HEK293 (cell line): Measurements from ENCODE around the gene L3MBTL3.

Source experiments
- CTCF ChIA-PET: fragments of 350-600 bp; formaldehyde crosslinking; extraction: SDS; loops from one replicate; lab custom pipeline; 2021; ENCODE audit warnings: antibody characterized with exemption; lab: Yijun Ruan, JAX
- POLR2A ChIA-PET: fragments of 300-600 bp; formaldehyde crosslinking; extraction: SDS; loops from one replicate; lab custom pipeline; 2020; ENCODE audit warnings: antibody characterized with exemption, inconsistent platforms; lab: Yijun Ruan, JAX
- H3K27ac ChIP-seq: fragments of 200-500 bp; sonication (Bioruptor generic); 2 replicates; pipeline ENCODE4 v1.5.1; 2014; ENCODE audit warnings: low read depth, low read length, control low read depth, inconsistent platforms; ENCODE audit errors: extremely low read depth
- H3K36me3 ChIP-seq, 2 experiments: fragments of 200-500 bp in 1 of 2; sonication (Bioruptor generic) in 1 of 2; 1 replicate in 1 of 2; 2 replicates in 1 of 2; pipeline ENCODE4 v1.5.1; 2014 to 2017; ENCODE audit warnings: inconsistent platforms in 2 of 2, low read length in 2 of 2; ENCODE audit not compliant: control insufficient read depth in 2 of 2, insufficient read depth in 1 of 2
- H3K4me1 ChIP-seq: fragments of 200-500 bp; sonication (Bioruptor generic); 2 replicates; pipeline ENCODE4 v1.5.1; 2014; ENCODE audit warnings: mild to moderate bottlenecking, low read length, inconsistent platforms; ENCODE audit not compliant: control insufficient read depth, insufficient read depth
- H3K4me3 ChIP-seq: 2 replicates; pipeline ENCODE4 v1.5.1; 2011; ENCODE audit warnings: low read depth, mild to moderate bottlenecking, control low read depth, low read length, moderate library complexity
- H3K9me3 ChIP-seq: fragments of 200-500 bp; sonication (Bioruptor generic); 2 replicates; pipeline ENCODE4 v1.5.1; 2014; ENCODE audit warnings: low read depth, low read length, inconsistent platforms; ENCODE audit not compliant: control insufficient read depth, insufficient read depth
- GFI1B ChIP-seq: fragments of 450-650 bp; formaldehyde crosslinking; IDR thresholded peaks from 2 replicates; pipeline ENCODE4 v1.5.1; 2016; ENCODE audit warnings: missing biosample characterization, missing genetic modification characterization
- KLF17 ChIP-seq: fragments of 450-650 bp; formaldehyde crosslinking; IDR thresholded peaks from 2 replicates; pipeline ENCODE4 v1.5.1; 2016; ENCODE audit warnings: missing biosample characterization, missing genetic modification characterization
- KLF8 ChIP-seq: fragments of 450-650 bp; formaldehyde crosslinking; IDR thresholded peaks from 2 replicates; pipeline ENCODE4 v1.5.1; 2016; ENCODE audit warnings: missing biosample characterization, missing genetic modification characterization
- PRDM1 ChIP-seq: fragments of 450-650 bp; formaldehyde crosslinking; IDR thresholded peaks from 2 replicates; pipeline ENCODE4; 2016; ENCODE audit warnings: missing biosample characterization, missing genetic modification characterization
- REST ChIP-seq: fragments of 450-650 bp; formaldehyde crosslinking; IDR thresholded peaks from 2 replicates; pipeline ENCODE4 v1.5.1; 2016; ENCODE audit warnings: missing biosample characterization, missing genetic modification characterization
- SCRT1 ChIP-seq: fragments of 450-650 bp; formaldehyde crosslinking; IDR thresholded peaks from 2 replicates; pipeline ENCODE4 v1.5.1; 2016; ENCODE audit warnings: missing biosample characterization, missing genetic modification characterization, borderline replicate concordance
- TRIM28 ChIP-seq: IDR thresholded peaks from 2 replicates; pipeline ENCODE4 v1.6.1; 2011; ENCODE audit warnings: low read length, control low read depth, borderline replicate concordance
- ZBTB48 ChIP-seq: fragments of 450-650 bp; formaldehyde crosslinking; IDR thresholded peaks from 2 replicates; pipeline ENCODE4 v1.5.1; 2016; ENCODE audit warnings: missing biosample characterization, missing genetic modification characterization
- ZFP3 ChIP-seq: fragments of 450-650 bp; formaldehyde crosslinking; IDR thresholded peaks from 2 replicates; pipeline ENCODE4 v1.5.1; 2016; ENCODE audit warnings: low read depth, missing biosample characterization, missing genetic modification characterization
- ZNF184 ChIP-seq: fragments of 450-650 bp; IDR thresholded peaks from 2 replicates; pipeline ENCODE4 v1.5.1; 2018; ENCODE audit warnings: missing biosample characterization, mild to moderate bottlenecking, missing genetic modification characterization
- ZNF214 ChIP-seq: fragments of 450-650 bp; formaldehyde crosslinking; IDR thresholded peaks from 2 replicates; pipeline ENCODE4 v1.5.1; 2017; ENCODE audit warnings: missing biosample characterization, mild to moderate bottlenecking, missing genetic modification characterization, borderline replicate concordance
- ZNF335 ChIP-seq: fragments of 450-650 bp; formaldehyde crosslinking; conservative IDR thresholded peaks from 2 replicates; pipeline ENCODE4 v1.5.1; 2016; ENCODE audit warnings: missing biosample characterization, missing genetic modification characterization
- ZNF571 ChIP-seq: fragments of 450-650 bp; formaldehyde crosslinking; IDR thresholded peaks from 2 replicates; pipeline ENCODE4 v1.5.0; 2017; ENCODE audit warnings: missing biosample characterization, missing genetic modification characterization
- ZSCAN23 ChIP-seq: fragments of 450-650 bp; formaldehyde crosslinking; IDR thresholded peaks from 2 replicates; pipeline ENCODE4 v1.5.1; 2016; ENCODE audit warnings: missing biosample characterization, missing genetic modification characterization
- TF ChIP-seq, protein P1 (sequence below): fragments of 450-650 bp; formaldehyde crosslinking; IDR thresholded peaks from 2 replicates; pipeline ENCODE4; 2016; ENCODE audit warnings: missing biosample characterization, missing genetic modification characterization
- TF ChIP-seq, protein P2 (sequence below): fragments of 450-650 bp; IDR thresholded peaks from 2 replicates; pipeline ENCODE4 v1.5.1; 2018; ENCODE audit warnings: missing biosample characterization, mild to moderate bottlenecking, missing genetic modification characterization

Gene L3MBTL3

GRCh38 chr6:130107710-130108109, 89.3 kb downstream of the L3MBTL3 start:
- H3K27ac ChIP-seq: no peak overlapping the region
- H3K4me3 ChIP-seq: no peak overlapping the region
- TF ChIP-seq ZBTB48 (tag by site-specific recombination): no peak
- TF ChIP-seq, protein P1, sequence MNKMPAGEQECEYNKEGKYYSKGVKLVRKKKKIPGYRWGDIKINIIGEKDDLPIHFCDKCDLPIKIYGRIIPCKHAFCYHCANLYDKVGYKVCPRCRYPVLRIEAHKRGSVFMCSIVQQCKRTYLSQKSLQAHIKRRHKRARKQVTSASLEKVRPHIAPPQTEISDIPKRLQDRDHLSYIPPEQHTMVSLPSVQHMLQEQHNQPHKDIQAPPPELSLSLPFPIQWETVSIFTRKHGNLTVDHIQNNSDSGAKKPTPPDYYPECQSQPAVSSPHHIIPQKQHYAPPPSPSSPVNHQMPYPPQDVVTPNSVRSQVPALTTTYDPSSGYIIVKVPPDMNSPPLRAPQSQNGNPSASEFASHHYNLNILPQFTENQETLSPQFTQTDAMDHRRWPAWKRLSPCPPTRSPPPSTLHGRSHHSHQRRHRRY (tag by site-specific recombination): no peak
- no peak for TF ChIP-seq SCRT1
- no peak for TF ChIP-seq ZSCAN23 (tag by site-specific recombination)
- no peak for TF ChIP-seq GFI1B
- no peak for TF ChIP-seq ZNF571 (tag by site-specific recombination)
- no peak for TF ChIP-seq PRDM1 (tag by site-specific recombination)
- TF ChIP-seq, protein P2, sequence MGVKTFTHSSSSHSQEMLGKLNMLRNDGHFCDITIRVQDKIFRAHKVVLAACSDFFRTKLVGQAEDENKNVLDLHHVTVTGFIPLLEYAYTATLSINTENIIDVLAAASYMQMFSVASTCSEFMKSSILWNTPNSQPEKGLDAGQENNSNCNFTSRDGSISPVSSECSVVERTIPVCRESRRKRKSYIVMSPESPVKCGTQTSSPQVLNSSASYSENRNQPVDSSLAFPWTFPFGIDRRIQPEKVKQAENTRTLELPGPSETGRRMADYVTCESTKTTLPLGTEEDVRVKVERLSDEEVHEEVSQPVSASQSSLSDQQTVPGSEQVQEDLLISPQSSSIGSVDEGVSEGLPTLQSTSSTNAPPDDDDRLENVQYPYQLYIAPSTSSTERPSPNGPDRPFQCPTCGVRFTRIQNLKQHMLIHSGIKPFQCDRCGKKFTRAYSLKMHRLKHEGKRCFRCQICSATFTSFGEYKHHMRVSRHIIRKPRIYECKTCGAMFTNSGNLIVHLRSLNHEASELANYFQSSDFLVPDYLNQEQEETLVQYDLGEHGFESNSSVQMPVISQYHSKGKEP: 0 out of 2 replicates have a peak, but pooled peaks have one; percentile 15
- TF ChIP-seq, all 188 proteins: peak for 1
- H3K9me3 ChIP-seq: no peaks in the 10 kb centered on the region
- 0 out of 2 replicates have a peak, but pooled peaks cover 3% of the 10 kb centered on the region for H3K4me1 ChIP-seq
- ChIA-PET POLR2A (no interaction called here), CTCF (interaction anchor here (0.6 kb wide), 1 partner anchor 546 kb away, joined by 3 read pairs; no protein-coding TSS in a partner anchor)
- peaks cover 4 to 21% of the 10 kb centered on the region in 2 experiments; a peak in 2 of 3 replicates for H3K36me3 ChIP-seq

DNA sequence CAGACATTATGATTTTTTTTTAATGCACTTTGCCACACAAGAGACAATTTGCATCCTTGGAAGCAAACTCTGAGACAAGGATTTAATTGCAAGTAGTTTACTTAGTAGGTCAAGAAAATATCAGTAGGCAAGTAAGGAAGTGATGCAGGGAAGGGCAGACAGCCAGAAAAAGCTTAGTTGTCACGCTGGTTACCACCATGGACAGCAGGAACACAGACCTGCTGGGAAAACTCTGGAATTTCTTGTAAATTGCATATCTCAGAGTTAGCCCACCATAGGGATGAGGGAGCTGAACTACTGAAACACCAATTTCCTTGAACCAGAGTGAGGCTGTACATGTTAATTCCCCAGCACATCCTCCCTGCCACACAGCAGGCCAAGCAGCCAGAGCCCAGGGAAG, 92.7 kb downstream of the L3MBTL3 start:
- POLR2A ChIA-PET: interaction anchor here (0.6 kb wide), 1 partner anchor 1048 kb away, joined by 4 read pairs; no protein-coding TSS in a partner anchor
- H3K9me3 ChIP-seq: no peaks in the 10 kb centered on the region
- TF ChIP-seq REST: peak; percentile 78; the same call in 1 of the 2 replicates
- no peak for TF ChIP-seq KLF8 (tag by site-specific recombination)
- TF ChIP-seq ZNF335 (tag by site-specific recombination): no peak
- TF ChIP-seq, all 188 proteins: peak for 1
- Histone ChIP-seq H3K27ac (no peak overlapping the region), H3K4me1 (0 out of 2 replicates have a peak, but pooled peaks cover 3% of the 10 kb centered on the region), H3K4me3 (no peak overlapping the region), H3K36me3 (peaks cover 0 to 22% of the 10 kb centered on the region in 2 experiments; a peak in 2 of 3 replicates)
- CTCF ChIA-PET: interaction anchor here (0.5 to 1.4 kb wide), 3 partner anchors 28 to 148 kb away, joined by 3 to 4 read pairs (median 3); no protein-coding TSS in a partner anchor

- ChIA-PET CTCF (interaction anchor here (0.6 kb wide), 1 partner anchor 10 kb away, joined by 3 read pairs; no protein-coding TSS in a partner anchor), POLR2A (no interaction called here)
- no peak overlapping the region for H3K4me3 ChIP-seq
- peaks cover 0 to 13% of the 10 kb centered on the region in 2 experiments; a peak in 2 of 3 replicates for H3K36me3 ChIP-seq
- no peaks in the 10 kb centered on the region for H3K9me3 ChIP-seq
- no peaks in the 10 kb centered on the region for H3K4me1 ChIP-seq
- no peak for TF ChIP-seq ZNF184
- no peak for TF ChIP-seq TRIM28
- no peak for TF ChIP-seq ZFP3
- TF ChIP-seq ZNF214 (tag by site-specific recombination): no peak
- TF ChIP-seq KLF17 (tag by site-specific recombination): no peak
- H3K27ac ChIP-seq: no peak overlapping the region
These were observed 94.9 kb downstream of the L3MBTL3 start for GRCh38 chr6:130113201-130113710.
